Endodermal cell (in vitro differentiated cells): ENCODE results near the gene INPP5B. TPM values are rescaled to one million over a fixed set of nuclear protein-coding genes. Genes with fewer than 3 reads are reported as not detected.

Source experiments
- DNase-seq: peaks from one replicate; pipeline ENCODE4 v3.0.0-alpha.2; 2017
- H3K27ac ChIP-seq: 2 replicates; pipeline ENCODE4 v1.5.1; 2013; ENCODE audit warnings: mild to moderate bottlenecking, low read depth, low read length, moderate library complexity
- H3K27me3 ChIP-seq: 2 replicates; pipeline ENCODE4 v1.6.1; 2013; ENCODE audit warnings: mild to moderate bottlenecking, low read length, moderate library complexity; ENCODE audit not compliant: insufficient read depth, control insufficient read depth, poor library complexity, severe bottlenecking
- H3K36me3 ChIP-seq: 2 replicates; pipeline ENCODE4 v1.7.0; 2013; ENCODE audit warnings: mild to moderate bottlenecking, low read length, moderate library complexity; ENCODE audit not compliant: control insufficient read depth, insufficient read depth
- H3K4me1 ChIP-seq: one replicate; pipeline ENCODE4 v1.7.0; 2013; ENCODE audit warnings: low read length; ENCODE audit not compliant: control insufficient read depth, insufficient read depth
- H3K4me3 ChIP-seq: 2 replicates; pipeline ENCODE4 v1.5.1; 2013; ENCODE audit warnings: mild to moderate bottlenecking, low read length, moderate library complexity
- H3K9ac ChIP-seq: 2 replicates; pipeline ENCODE4 v1.6.1; 2013; ENCODE audit warnings: mild to moderate bottlenecking, low read length, moderate library complexity; ENCODE audit not compliant: poor library complexity, severe bottlenecking; ENCODE audit errors: extremely low read depth
- H3K9me3 ChIP-seq: 2 replicates; pipeline ENCODE4 v1.6.1; 2013; ENCODE audit warnings: mild to moderate bottlenecking, low read length, moderate library complexity; ENCODE audit not compliant: control insufficient read depth
- H3K27ac Mint-ChIP-seq: 2 replicates; pipeline ENCODE4 v1.8.0; 2020; ENCODE audit warnings: mixed read lengths
- H3K27me3 Mint-ChIP-seq: 2 replicates; pipeline ENCODE4 v1.8.0; 2021; ENCODE audit warnings: mild to moderate bottlenecking, mixed read lengths; ENCODE audit not compliant: insufficient read depth
- H3K36me3 Mint-ChIP-seq: 2 replicates; pipeline ENCODE4 v1.8.0; 2020; ENCODE audit warnings: low read depth, mixed read lengths
- H3K4me1 Mint-ChIP-seq: 2 replicates; pipeline ENCODE4 v1.8.0; 2020; ENCODE audit warnings: mixed read lengths
- H3K4me3 Mint-ChIP-seq: 2 replicates; pipeline ENCODE4 v1.8.0; 2020; ENCODE audit warnings: mild to moderate bottlenecking, moderate library complexity, mixed read lengths
- H3K9me3 Mint-ChIP-seq: 2 replicates; pipeline ENCODE4 v1.8.0; 2020; ENCODE audit warnings: mild to moderate bottlenecking, mixed read lengths
- whole genome bisulfite sequencing, 2 experiments: methylation state at CpG; one replicate each; pipeline versions ENCODE4 v1.1.5 to v1.1.7; 2013; ENCODE audit warnings: missing lambda C conversion rate in 2 of 2, mixed read lengths in 1 of 2; ENCODE audit not compliant: insufficient coverage in 1 of 2, insufficient read length in 1 of 2; 5-methylcytosine and 5-hydroxymethylcytosine counted together
- total RNA-seq, 2 donors: library from RNA; stranded (reverse); fragmentation: NEBNext Ultra II Directional in 1 of 2; extraction: Animal tissue kit (Norgen Biotek cat#: 25700) in 1 of 2; gene quantifications; 2 replicates in 1 of 2; 3 replicates in 1 of 2; pipeline ENCODE4 v1.2.1, GENCODE V29; 2021
- TF ChIP-seq, protein P1 (sequence below): fragments of 200-600 bp; sonication (generic); conservative IDR thresholded peaks from 2 replicates; pipeline ENCODE4 v1.5.0; 2021; ENCODE audit warnings: antibody characterized with exemption, mild to moderate bottlenecking

Gene INPP5B
- total RNA-seq, 2 donors from 2014 or later, result 19.9 to 21.4 TPM

DNA sequence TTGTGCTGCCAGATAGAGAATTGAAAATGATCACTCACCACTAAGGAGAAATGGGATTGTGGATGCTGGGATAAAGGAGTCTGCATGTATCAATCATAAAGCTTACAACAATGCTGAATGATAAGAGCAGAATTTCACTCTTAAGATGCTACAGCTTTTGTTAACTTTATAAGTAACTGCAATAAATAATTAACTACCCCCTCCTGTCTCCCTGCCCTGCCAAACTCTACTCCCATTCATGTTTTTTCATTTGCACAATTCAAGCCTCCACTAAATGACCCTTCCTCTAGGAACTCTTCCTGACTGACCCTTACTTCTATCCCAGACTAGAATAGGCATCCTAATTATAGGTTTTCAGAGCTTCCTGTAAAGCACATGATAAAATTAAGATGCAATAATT, 102.3 kb downstream of the INPP5B start:
- H3K27me3 Mint-ChIP-seq, result no peaks in the 10 kb centered on the region
- no peak overlapping the region for H3K4me3 ChIP-seq
- TF ChIP-seq, protein P1, sequence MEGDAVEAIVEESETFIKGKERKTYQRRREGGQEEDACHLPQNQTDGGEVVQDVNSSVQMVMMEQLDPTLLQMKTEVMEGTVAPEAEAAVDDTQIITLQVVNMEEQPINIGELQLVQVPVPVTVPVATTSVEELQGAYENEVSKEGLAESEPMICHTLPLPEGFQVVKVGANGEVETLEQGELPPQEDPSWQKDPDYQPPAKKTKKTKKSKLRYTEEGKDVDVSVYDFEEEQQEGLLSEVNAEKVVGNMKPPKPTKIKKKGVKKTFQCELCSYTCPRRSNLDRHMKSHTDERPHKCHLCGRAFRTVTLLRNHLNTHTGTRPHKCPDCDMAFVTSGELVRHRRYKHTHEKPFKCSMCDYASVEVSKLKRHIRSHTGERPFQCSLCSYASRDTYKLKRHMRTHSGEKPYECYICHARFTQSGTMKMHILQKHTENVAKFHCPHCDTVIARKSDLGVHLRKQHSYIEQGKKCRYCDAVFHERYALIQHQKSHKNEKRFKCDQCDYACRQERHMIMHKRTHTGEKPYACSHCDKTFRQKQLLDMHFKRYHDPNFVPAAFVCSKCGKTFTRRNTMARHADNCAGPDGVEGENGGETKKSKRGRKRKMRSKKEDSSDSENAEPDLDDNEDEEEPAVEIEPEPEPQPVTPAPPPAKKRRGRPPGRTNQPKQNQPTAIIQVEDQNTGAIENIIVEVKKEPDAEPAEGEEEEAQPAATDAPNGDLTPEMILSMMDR, result no peak

DNA sequence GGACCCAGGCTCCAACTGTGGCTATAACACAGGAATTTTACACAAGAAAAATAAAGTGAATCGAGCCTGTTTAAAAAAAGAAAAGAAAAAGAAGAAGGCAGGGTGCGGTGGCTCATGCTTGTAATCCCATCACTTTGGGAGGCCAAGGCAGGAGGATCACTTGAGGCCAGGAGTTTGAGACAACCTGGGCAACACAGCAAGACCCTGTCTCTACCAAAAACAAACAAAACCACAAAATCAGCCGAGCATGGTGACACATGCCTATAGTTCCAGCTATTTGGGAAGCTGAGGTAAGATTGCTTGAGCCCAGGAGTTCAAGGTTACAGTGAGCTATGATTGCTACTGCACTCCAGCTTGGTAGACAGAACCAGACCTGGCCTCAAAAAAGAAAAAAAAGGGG, 105.2 kb downstream of the INPP5B start:
- peaks cover 8% of the 10 kb centered on the region for H3K4me1 ChIP-seq
- no peaks in the 10 kb centered on the region for H3K27me3 ChIP-seq
- no peak overlapping the region for H3K4me3 ChIP-seq
- Mint-ChIP-seq H3K4me1 (peaks cover 22% of the 10 kb centered on the region), H3K36me3 (peaks cover 37% of the 10 kb centered on the region), H3K27me3 (no peaks in the 10 kb centered on the region), H3K4me3 (no peak overlapping the region), H3K9me3 (no peaks in the 10 kb centered on the region), H3K27ac (no peak overlapping the region)
- H3K27ac ChIP-seq, result no peak overlapping the region
- H3K36me3 ChIP-seq, result peaks cover 21% of the 10 kb centered on the region
- WGBS, 2 experiments, result 98 to 100% methylated on average over 1 to 3 of the region's 3 CpGs
- DNase-seq, result no peak
- H3K9me3 ChIP-seq, result no peaks in the 10 kb centered on the region
- TF ChIP-seq, protein P1, result no peak
- no peak overlapping the region for H3K9ac ChIP-seq

More for the DNA sequence above, 102.3 kb downstream of the INPP5B start:
- no peaks in the 10 kb centered on the region for H3K9me3 Mint-ChIP-seq
- DNase-seq, result no peak
- no peak overlapping the region for H3K27ac ChIP-seq
- H3K9ac ChIP-seq, result no peak overlapping the region
- H3K4me1 ChIP-seq, result peaks cover 8% of the 10 kb centered on the region
- H3K4me1 Mint-ChIP-seq, result peaks cover 22% of the 10 kb centered on the region
- peaks cover 4% of the 10 kb centered on the region for H3K36me3 ChIP-seq
- no peaks in the 10 kb centered on the region for H3K27me3 ChIP-seq
- no peaks in the 10 kb centered on the region for H3K9me3 ChIP-seq
- H3K27ac Mint-ChIP-seq, result no peak overlapping the region
- H3K36me3 Mint-ChIP-seq, result peaks cover 21% of the 10 kb centered on the region
- no peak overlapping the region for H3K4me3 Mint-ChIP-seq

DNA sequence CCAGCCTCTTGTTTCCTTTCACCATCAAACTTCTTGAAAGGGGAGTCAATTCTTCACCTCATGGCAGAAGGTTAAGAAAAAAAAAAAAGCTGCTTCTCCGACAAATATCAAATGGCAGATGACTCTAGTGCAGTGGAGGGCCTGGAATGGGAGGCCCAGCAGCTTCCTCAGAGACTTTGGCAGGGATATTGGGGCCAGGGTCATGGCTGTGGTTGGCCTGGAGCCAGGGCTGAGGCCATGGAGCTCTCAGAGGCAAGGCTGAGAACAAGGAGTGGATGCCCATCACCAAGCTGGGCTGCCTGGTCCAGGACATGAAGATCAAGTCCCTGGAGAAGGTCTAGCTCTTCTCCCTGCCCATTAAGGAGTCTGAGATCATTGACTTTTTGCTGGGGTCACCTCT, 106.1 kb downstream of the INPP5B start:
- H3K36me3 Mint-ChIP-seq, result peaks cover 43% of the 10 kb centered on the region
- H3K9ac ChIP-seq, result no peak overlapping the region
- WGBS, 2 experiments, result 96% methylated on average over 1 of the region's 1 CpG; no CpG with 5 or more reads in 1 of the 2 experiments

More for the DNA sequence above, 106.1 kb downstream of the INPP5B start:
- Histone ChIP-seq H3K27ac (no peak overlapping the region), H3K27me3 (no peaks in the 10 kb centered on the region), H3K4me1 (peaks cover 8% of the 10 kb centered on the region), H3K9me3 (no peaks in the 10 kb centered on the region), H3K4me3 (no peak overlapping the region), H3K36me3 (peaks cover 27% of the 10 kb centered on the region)
- Mint-ChIP-seq H3K27me3 (no peaks in the 10 kb centered on the region), H3K4me1 (peaks cover 22% of the 10 kb centered on the region), H3K9me3 (no peaks in the 10 kb centered on the region), H3K4me3 (no peak overlapping the region), H3K27ac (no peak overlapping the region)
- no peak for DNase-seq
- TF ChIP-seq, protein P1, result no peak
